OCI-LY7 (cell line): ENCODE data around the gene SBF1.

Experiments used
- EZH2phosphoT487 ChIP-seq: fragments of 200-600 bp; sonication (generic); IDR thresholded peaks from 2 replicates; pipeline ENCODE4 v1.6.1; 2018; ENCODE audit warnings: low read depth, borderline replicate concordance, mild to moderate bottlenecking, mixed run types, antibody characterized with exemption, low read length, moderate library complexity, mixed read lengths
- TF ChIP-seq, protein P1 (sequence below): fragments of 200-600 bp; sonication (generic); conservative IDR thresholded peaks from 2 replicates; pipeline ENCODE4 v1.5.1; 2014; ENCODE audit warnings: mild to moderate bottlenecking, antibody characterized with exemption, low read length, moderate library complexity, mixed read lengths

DNA sequence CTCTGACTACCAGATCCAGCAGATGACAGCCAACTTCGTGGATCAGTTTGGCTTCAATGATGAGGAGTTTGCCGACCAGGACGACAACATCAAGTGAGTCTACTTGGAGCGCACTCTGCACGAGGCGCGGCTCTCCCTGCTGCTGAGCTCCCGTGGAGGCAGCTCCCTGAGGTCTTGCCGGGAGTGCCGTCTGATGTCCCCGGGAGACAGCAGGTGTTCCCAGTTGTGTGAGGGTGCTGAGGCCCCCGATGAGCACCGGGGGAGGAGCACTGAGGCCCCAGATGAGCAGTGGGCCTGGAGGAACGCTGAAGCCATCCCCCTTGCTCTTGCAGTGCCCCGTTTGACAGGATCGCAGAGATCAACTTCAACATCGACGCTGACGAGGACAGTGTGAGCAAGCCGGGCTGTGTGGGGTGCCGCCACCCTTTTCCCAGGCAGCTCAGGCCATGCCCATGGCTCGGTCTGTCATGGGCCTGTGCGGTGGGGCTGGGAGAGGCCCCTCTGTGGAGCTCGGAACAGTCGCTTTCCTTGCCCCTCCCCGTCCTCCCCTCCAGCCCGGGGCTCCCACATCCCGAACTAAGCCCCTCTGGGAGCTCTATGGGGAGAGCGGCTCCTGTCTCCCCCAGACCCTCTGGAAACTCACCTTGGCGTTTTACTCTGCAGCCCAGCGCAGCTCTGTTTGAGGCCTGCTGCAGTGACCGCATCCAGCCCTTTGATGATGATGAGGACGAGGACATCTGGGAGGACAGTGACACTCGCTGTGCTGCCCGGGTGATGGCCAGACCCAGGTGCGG, 37.1 kb downstream of the SBF1 start:
- TF ChIP-seq, protein P1, sequence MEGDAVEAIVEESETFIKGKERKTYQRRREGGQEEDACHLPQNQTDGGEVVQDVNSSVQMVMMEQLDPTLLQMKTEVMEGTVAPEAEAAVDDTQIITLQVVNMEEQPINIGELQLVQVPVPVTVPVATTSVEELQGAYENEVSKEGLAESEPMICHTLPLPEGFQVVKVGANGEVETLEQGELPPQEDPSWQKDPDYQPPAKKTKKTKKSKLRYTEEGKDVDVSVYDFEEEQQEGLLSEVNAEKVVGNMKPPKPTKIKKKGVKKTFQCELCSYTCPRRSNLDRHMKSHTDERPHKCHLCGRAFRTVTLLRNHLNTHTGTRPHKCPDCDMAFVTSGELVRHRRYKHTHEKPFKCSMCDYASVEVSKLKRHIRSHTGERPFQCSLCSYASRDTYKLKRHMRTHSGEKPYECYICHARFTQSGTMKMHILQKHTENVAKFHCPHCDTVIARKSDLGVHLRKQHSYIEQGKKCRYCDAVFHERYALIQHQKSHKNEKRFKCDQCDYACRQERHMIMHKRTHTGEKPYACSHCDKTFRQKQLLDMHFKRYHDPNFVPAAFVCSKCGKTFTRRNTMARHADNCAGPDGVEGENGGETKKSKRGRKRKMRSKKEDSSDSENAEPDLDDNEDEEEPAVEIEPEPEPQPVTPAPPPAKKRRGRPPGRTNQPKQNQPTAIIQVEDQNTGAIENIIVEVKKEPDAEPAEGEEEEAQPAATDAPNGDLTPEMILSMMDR, result no peak
- TF ChIP-seq EZH2phosphoT487, result no peak
